Right renal cortex interstitium (tissue), 3 donors: Measurements from ENCODE around the gene LPXN. TPM values are rescaled to one million over a fixed set of nuclear protein-coding genes. Genes with fewer than 3 reads are reported as not detected.

Experiments used
- polyA plus RNA-seq, 3 donors: library from polyadenylated mRNA; unstranded; fragments of 120-200 nt; gene quantifications; one replicate each; pipeline ENCODE4 v1.2.1, GENCODE V29; 2013; ENCODE audit not compliant: insufficient read length in 3 of 3

Gene LPXN
- polyA plus RNA-seq, 3 donors: 7.6 to 8.5 (median 8.4) TPM

Other genes starting within 250 kb of the LPXN start
- gene OR5B17, start 216.8 kb downstream of the LPXN start, polyA plus RNA-seq: not detected
- not detected for gene OR5B3, start 169.0 kb downstream of the LPXN start, polyA plus RNA-seq
- not detected for gene OR5B2, start 147.7 kb downstream of the LPXN start, polyA plus RNA-seq
- not detected for gene OR5B12, start 133.6 kb downstream of the LPXN start, polyA plus RNA-seq
- not detected for gene OR5B21, start 67.8 kb downstream of the LPXN start, polyA plus RNA-seq
- gene ZFP91, start 3.2 kb upstream of the LPXN start, polyA plus RNA-seq: 10 to 100 TPM; 64.1 to 69.4 (median 64.7) TPM
- 1 to 10 TPM; 1.0 to 1.3 (median 1.2) TPM for gene CNTF, start 46.8 kb upstream of the LPXN start, polyA plus RNA-seq
- gene GLYAT, start 156.1 kb upstream of the LPXN start, polyA plus RNA-seq: 100 to 1,000 TPM; 142 to 200 (median 185) TPM